SK-N-DZ (cell line): ENCODE measurements around the gene B9D1.

Experiments used
- DNase-seq: peaks from one replicate; pipeline ENCODE4 v3.0.0-alpha.2; 2015; ENCODE audit warnings: low spot score

B9D1 gene

DNA sequence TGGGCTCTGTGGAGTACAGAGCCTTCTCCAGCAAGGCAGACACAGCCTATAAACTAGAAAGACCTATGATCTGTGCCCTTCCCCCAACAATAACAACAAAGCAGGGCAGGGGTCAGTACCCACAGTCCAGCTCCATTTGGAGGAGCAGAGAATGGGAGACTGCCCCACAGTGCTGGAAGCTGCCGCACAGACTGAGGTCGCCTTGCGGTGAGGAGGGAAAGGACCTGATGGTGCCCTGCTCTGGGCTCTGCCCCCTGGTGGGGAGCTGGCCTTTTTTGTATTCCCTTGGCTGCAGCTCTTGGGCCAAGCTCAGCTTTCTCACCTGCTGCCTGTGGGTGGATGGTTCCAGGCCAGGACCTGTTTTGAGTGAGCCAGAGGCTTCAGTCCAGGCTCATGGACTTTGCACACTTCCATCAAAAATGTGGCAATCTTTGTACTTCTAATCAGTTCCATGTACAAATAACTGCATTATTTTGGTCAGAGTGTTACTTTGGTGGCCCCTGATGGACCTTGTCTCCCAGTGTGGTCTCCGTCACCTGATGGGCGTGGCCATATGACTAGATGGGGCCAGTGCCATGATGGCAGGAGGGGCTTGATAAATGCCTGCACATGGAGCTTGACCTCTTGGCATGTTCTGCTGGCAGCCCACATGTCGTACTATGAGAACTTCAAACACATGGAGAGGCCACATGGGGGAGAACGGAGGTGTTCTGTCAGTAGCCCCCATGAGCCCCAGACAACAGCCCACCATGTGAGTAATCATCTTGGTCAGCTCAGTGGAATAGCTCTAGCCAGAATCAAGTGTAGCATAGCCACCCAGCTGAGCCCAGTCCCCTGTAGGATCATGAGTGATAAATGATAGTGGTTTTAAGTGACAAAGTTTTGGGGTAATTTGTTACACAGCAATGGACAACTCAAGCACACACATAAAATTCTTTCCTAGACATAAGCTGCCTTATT is 24.2 kb downstream of the B9D1 start:
- peak; percentile 45 for DNase-seq

DNA sequence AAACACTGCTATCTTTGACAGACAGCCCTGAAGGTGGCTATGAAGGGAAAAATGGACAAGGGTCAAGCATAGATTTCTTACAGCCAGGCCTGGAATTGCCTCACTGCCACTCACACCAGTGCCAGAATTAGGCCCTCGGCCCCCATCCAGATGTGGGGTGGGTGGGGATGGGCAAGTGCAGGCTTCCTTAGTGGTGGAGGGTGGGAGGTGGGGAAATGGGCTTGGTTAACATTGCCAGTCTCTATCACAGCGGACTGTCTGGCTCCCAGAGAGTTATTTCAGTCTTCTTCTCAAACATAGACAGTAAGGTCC is 24.9 kb downstream of the B9D1 start:
- no peak for DNase-seq

DNA sequence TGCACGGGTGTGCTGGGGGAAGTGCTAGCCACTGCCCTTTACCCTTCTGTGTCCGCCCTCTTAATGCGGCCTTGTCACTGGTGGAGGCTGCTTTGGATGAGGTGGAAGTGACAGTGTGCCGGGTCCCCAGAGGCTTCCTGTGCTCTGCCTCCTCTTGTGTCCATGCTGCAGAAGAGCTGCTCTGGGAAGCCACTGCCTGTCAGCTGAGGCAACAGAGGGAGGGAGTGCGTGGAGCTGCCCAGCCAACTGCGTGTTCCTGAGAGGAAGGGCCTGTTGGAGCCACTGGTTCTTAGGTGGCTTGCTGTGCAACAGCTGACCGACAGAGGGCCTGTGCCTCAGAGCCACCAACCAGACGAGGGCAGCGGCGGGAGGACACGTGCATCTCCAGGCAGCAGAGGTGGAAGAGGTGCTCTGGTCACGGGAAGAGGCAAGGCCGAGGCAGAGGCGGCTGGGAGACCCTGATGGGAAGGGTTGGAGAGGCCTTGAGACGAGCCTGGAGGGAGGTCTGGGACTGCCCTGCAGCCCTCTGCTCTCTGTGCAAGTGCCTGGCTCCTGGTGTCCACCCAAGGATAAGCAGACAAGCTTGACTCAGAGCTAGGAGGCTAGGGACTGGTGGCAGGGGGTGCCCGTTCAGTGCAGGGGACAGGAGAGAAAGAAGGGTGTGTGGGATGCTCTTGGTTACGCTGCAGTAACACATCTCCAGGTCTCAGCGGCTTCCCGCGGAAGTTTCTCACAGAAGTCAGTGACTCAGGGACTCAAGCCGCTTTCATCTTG is 25.4 kb downstream of the B9D1 start:
- DNase-seq, result no peak

DNA sequence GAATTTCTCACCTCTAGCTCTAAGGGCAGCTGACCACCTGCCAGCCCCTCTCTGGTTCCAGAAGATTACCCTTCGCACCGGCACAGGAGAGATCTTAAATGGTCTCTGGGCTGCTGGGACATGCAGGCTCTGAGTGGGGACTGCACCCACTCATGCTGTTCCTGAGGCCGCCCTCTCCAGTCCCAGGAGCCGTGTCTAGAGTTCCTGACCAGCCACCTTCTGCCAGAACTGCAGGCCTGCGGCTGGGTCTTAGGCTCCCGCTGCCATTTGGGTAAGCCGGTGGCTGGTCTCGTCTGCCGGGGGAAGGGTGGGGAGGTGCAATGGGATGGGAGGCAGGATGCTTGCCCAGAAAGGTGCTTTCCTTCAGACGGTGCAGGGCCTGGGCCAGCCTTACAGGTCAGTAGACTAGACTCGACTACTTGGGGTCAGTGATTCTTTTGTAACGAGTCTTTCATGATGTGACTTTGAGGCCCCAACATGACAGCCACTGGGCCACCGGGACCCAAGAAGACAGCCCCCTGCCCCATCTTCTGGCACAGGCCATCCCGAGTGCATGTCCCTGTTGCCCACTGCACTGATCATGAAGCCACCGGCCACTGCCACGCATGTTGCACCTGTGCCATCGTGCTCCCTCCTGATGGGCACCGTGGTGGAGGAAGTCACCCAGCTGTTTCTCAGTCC is 26.4 kb downstream of the B9D1 start:
- no peak for DNase-seq

DNA sequence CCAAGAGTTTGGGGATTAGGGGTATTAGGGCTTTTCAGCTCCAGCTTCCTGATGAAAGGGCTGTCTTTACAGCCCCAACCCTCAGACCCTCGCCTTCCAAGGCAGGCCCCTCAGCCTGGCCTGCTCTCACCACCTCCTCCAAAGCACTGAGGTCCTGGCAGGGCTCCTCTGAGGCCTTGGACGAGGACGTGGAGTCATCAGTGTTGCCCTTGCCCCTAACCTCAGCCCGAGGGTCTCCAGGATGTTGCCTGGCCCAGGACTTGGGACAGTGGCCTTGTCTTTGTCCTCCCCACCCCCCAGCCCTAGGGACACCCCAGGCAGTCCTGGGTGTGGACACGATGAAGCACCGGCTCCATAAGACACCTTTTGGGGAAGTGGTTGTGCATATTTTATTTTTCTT is 28.2 kb downstream of the B9D1 start:
- no peak for DNase-seq

DNA sequence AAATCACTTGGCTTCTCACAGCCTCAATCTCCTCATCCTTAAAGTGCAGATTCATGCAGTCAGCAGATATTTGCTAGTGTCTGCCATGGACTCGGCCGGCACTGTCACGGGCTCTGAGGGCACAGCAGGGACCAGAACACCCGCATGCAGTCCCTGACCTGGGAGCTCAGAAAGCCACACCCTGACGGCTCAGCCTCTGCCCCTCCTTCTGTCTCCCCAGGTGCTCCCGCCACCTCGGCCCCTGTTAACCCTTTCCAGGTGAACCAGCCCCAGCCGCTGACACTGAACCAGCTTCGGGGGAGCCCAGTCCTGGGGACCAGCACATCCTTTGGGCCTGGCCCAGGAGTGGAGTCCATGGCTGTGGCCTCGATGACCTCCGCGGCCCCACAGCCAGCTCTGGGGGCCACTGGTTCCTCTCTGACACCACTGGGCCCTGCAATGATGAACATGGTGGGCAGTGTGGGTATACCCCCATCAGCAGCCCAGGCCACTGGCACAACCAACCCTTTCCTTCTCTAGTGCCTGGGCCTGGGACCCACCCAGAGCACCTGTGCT is 28.7 kb downstream of the B9D1 start:
- DNase-seq, result no peak

DNA sequence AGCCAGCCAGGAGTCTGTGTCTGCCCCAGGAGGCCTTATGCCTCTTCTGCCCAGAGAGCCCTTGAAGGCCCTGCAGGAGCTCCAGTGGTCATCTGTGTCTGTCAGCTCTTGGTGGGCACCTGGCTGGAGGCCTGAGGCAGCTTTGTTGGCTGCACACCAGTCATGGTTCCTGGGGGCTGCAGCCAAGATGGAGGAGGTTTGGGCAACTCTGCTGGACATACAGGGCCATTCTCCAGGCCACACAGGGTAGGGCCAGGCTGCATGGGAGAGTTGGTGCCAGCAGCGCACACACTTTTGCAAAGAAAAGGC is 29.4 kb downstream of the B9D1 start:
- DNase-seq, result no peak

DNA sequence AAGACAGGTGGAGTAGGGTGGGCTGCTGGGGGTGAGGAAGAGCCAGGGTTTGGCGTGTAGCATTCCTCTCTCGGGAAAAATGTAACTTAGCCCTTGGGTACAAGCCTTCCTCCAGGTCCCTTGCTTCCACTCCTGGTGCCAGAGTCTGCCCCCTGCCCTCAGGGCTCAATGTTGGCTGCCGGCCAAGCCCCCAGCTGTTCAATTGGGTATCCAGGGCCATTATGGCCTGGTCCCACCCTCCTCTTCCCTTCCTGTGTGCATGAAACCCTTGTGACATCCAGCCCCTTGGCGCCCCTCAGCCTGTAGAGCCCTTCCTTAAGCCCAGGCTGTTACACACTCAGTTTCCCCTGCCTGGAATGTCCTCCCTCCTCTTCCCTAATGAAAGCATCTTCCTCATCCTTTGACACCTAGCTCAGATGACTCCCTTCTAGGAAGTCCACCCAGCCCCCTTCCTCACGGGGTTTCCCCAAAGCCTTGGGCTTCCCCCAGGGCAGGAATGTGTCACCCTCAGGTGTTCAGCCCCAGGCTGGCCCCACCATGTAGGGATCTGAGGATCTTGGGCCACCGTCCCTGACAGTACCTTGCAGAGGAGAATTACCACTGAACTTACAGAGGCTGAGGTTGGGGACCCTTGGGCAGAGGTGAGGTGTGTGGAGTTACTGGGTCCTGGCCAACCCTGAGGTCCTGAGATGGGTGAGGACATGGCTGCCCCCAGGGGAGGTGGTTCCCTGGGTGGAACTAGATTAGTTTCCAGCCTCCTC is 30.0 kb downstream of the B9D1 start:
- DNase-seq, result no peak

DNA sequence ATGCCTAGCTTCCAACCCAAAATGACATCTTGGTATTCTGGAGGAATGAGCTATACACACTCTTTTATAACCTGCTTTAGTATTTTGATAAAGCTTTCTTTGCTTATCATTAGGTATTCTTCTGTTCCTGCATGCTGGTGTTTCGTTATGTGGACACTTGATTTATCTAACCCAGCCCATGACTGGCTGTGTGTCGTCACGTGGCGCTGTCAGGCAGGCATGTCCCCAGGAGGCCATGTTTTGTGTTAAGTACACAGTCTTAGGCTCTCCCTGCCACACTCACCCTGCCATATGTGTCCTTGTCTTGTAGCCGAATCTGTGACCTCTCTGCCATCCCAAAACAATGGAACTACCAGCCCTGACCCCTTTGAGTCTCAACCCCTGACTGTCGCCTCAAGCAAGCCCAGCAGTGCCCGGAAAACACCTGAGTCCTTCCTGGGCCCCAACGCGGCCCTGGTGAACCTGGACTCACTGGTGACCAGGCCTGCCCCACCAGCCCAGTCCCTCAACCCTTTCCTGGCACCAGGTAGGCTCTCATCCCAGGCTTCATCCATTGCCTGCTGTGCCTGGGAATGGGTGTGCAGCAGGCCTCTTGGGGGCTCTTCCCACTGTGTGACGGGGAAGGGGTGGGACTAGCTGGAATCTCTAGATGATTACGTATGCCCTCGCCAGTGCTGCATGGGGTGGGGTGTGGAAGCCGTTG is 30.8 kb downstream of the B9D1 start:
- no peak for DNase-seq

DNA sequence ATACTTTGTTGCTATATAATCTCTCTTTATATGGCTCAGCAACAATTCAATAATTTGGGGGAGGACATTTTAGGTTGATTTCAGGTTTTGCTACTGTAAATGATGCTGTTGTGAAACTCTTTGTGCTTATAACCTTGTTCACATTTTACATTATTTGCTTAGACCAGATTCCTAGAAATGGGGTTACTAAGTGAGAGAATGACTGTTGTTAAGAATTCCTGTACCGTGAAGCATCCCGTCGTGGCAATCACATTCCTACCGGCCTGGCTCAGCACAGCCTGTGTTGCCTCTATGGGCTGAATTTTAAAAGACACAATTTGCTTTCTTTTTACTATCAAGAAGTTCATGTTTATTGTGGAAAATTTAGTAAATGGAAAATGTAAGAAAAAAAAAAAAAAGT is 31.4 kb downstream of the B9D1 start:
- no peak for DNase-seq

DNA sequence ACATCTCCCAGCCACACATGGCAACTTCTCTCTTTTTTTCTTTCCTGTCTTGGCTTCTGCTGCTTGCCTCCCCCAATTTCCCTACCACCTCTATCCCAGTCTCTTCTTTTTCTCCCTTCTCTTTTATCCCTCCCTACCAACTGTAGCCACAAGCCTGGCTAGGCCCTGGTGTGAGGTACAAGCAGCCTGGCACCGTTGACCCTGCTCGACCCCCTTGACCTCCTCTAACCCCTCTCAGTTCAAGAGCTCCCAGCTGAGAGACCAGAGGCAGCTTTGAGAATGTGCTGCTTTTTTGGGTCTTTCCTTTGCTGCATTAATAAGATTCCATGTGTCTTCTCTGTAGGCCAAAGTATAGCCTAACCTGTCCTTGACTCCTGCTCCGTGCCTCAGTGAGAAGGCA is 32.3 kb downstream of the B9D1 start:
- DNase-seq, result no peak

DNA sequence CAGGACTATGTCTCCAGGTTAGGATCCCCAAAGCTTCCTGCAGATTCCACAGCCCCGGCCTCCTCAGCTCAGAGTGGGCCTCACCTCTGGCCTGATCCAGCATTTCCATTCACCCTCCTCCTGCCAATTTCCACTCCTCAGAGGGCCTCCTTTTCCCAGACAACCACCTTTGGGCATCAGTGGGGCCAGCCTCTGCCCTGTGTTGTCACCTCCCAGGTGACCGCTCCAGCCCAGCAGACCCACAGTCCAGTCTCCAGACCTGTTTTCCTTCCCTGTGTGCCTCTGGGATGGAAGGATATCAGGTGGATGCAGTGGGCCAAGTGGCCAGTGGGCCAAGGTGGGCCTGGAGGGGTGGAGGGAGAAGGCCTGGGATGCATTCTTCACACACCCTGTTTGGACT is 32.7 kb downstream of the B9D1 start:
- no peak for DNase-seq

DNA sequence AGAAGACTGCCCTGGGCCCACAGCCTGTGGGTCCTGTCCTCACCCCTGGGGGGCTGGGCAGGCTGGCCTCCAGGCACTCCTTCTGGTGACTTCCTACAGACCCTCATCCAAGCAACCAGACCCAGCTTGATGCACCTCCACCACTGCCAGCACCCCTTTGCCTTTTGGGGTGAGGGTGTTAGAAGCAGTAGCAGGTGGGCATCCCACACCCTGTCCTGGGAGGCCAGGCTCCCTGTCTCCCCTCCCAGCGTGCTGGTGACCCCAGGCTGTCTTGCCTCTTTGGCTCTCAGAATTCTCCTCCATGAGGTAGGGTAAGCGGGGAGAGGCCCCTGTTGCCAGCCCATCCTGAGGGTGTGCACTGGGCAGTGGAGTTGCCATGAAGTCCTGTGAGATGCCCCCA is 33.4 kb downstream of the B9D1 start:
- DNase-seq, result no peak

DNA sequence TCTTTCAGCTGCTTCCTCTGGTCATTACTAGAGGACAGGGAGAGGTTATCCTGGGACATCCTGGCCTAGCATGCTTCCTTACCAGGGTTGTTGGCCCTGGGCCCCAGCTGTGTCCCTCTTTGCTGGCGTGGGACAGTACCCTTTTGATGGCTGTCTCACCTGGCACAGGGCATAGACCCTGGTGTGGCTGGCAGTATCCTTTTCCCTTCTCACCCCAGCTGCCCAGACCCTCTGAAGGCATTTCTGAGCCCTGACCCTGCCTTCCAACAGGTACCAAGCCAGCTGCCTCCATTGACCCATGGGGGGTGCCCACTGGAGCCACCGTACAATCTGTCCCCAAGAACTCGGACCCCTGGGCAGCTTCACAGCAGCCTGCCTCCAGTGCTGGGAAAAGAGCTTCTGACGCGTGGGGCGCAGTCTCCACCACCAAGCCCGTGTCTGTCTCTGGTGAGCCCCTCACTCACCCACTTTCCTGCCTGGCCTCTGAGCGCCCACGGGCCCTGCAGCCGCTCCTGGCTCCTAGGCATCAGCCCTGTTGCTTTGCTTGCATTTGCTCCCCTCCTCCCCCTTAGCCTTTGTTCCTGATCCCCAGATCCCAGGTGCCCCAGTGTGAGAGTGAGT is 34.0 kb downstream of the B9D1 start:
- no peak for DNase-seq

DNA sequence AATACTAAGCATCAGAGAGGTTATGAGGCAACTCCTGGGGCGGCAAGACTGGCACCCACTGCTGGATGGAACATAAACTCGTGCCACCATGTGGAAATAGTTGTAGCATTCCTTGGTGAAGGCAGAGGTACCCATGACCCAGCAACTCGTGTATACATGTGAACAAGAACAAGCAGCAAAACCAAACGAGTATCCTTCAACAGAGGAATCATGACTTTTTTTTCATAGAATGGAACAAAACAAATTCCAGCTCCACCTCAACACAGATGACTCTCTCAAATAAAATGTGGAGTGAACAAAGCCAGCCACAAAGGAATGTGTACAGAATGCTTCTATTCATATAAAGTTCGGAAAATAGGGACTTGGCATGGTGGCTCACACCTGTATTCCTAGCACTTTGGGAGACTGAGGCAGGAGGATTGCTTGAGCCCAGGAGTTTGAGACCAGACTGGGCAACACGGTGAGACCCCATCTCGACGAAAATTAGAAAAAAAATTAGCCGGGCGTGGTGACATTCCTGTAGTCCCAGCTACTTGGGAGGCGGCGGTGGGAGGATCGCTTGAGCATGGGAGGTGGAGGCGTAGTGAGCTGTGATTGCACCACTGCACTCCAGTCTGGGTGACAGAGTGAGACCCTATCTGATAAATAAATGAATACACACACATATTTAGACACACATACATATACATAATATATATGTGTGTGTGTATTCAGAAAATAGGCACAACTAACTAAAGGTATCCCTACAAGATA is 35.3 kb downstream of the B9D1 start:
- no peak for DNase-seq

DNA sequence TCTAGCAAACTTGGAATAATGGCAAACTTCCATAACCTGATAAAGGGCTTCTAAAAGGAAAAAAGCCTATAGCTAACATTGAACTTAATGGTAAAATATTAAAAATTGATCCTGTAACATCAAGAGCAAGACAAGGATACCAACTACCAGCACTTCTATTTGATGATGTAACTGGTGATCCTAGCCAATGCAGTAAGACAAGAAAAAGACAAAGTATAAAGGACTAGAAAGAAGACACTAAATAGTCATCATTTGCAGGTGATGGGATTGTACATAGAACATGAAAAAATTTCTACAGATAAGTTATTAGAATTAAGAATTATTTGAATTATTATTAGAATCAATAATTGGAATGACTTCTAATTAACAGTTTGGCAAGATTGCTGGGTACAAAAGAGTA is 37.0 kb downstream of the B9D1 start:
- DNase-seq, result no peak

DNA sequence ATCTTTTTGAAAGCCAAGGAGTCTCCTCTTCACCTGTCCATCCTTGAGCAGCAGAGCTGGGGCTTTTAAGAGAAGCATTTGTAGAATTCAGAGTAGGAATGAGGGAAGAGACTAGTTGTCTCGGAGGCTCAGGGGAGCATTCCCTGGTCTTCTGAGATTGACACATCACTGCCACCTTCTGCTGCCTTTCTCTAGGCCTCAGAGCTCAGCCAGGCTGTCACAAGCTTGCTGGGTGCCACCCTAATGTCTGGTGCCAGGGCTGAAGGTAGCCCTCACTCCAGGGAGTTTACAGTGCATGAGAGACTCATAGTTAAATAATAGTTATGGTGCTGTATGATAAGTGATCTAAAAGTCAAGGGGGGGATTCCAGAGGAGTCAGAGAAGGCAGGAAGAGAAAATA is 39.7 kb downstream of the B9D1 start:
- no peak for DNase-seq

DNA sequence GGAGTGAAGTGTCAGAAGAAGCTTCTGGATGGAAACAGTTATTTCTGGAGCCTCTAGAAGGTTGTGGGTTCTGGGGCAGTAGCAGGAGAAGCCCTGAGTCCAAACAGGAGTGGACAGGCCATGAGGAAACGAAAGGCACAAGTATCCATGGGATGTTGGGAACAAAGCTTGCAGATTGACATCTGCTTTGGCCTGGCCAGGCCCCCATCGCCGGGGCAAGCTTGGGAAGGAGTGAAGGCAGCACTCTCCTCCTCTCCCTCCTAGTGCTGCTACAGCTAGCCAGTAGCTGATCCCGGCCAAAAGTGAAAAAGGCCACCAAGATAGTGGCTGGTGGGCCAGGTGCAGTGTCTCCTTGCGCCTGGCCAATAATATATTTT is 40.4 kb downstream of the B9D1 start:
- DNase-seq, result no peak

DNA sequence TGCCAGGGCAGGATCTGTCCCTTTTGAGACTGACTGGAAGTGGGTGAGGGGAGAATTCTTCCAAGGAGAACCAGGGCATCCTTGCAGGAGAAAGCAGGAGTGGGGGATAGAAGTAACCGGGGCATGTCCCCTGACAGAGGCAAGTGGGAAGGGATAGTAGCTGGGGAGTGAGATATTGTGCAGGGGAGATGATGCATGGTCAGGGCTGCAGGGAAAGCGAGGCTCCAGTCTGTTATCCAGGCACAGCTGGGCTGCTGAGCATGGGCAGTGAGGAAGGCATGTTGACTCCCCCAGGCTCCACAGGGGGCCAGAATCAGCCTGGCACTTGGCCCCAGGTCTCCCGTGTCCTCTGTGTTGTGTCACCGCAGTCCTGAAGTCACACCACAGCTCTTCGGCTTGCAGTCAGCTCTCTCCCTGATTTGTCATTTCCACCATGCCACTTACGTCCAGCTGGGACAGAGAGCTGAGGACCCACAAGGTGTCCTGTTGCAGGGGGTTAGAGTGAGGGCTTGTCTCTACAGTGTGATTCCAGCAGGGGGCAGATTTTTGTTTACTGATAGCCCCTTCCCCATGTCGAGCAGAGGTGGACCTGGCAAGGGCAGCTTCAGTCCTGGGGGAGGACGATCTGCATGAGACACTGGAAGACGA is 40.9 kb downstream of the B9D1 start:
- no peak for DNase-seq
